SK-N-SH (cell line): ENCODE results near the gene HIGD1B.

Source experiments
- CTCF ChIP-seq: fragments of 200-600 bp; sonication (generic); IDR thresholded peaks from 2 replicates; pipeline ENCODE4 v1.6.1; 2017; ENCODE audit warnings: antibody characterized with exemption, mild to moderate bottlenecking, moderate library complexity
- FOXM1 ChIP-seq: IDR thresholded peaks from 2 replicates; pipeline ENCODE4 v1.4.0; 2012; ENCODE audit warnings: low read depth, mild to moderate bottlenecking
- GABPA ChIP-seq: IDR thresholded peaks from 2 replicates; pipeline ENCODE4 v1.4.0; 2012; ENCODE audit warnings: low read depth, mild to moderate bottlenecking
- POLR2AphosphoS5 ChIP-seq: IDR thresholded peaks from 2 replicates; pipeline ENCODE4 v1.6.1; 2012; ENCODE audit warnings: low read depth, low read length

- no peak for TF ChIP-seq FOXM1
- TF ChIP-seq CTCF, result no peak
- no peak for TF ChIP-seq GABPA
- TF ChIP-seq POLR2AphosphoS5, result no peak
Observed at GRCh38 chr17:44826123-44826790, 21.4 kb upstream of the HIGD1B start.
